H9 (cell line): ENCODE measurements around the gene IL10. TPM values are rescaled to one million over a fixed set of nuclear protein-coding genes. Genes with fewer than 3 reads are reported as not detected.
"Not testable (repeated sequence)": the region's sequence is repeated elsewhere in the genome, so short reads cannot be mapped to it uniquely, and the experiment has no call there.

Experiments used
- DNase-seq: peaks from one replicate; pipeline ENCODE4 v3.0.0-alpha.2; 2017
- H2AFZ ChIP-seq: one replicate; pipeline ENCODE4 v1.6.1; 2013; ENCODE audit warnings: mild to moderate bottlenecking, low read length, control low read depth, moderate library complexity
- H2AK5ac ChIP-seq: 2 replicates; pipeline ENCODE4 v1.6.1; 2013; ENCODE audit warnings: low read length, control low read depth, mixed read lengths; ENCODE audit not compliant: insufficient read length
- H2BK120ac ChIP-seq: one replicate; pipeline ENCODE4 v1.6.1; 2013; ENCODE audit warnings: low read depth, mild to moderate bottlenecking, low read length, control low read depth, inconsistent platforms; ENCODE audit not compliant: poor library complexity, severe bottlenecking
- H2BK12ac ChIP-seq: 2 replicates; pipeline ENCODE4 v1.6.1; 2013; ENCODE audit warnings: low read length, control low read depth, mixed read lengths, low read depth; ENCODE audit not compliant: insufficient read length
- H2BK15ac ChIP-seq: 2 replicates; pipeline ENCODE4 v1.6.1; 2013; ENCODE audit warnings: low read depth, low read length, control low read depth
- H2BK20ac ChIP-seq: one replicate; pipeline ENCODE4 v1.6.1; 2013; ENCODE audit warnings: low read depth, mild to moderate bottlenecking, low read length, control low read depth, inconsistent platforms; ENCODE audit not compliant: poor library complexity, severe bottlenecking
- H2BK5ac ChIP-seq: 2 replicates; pipeline ENCODE4 v1.6.1; 2013; ENCODE audit warnings: low read length, control low read depth, mixed read lengths; ENCODE audit not compliant: insufficient read length
- H3K14ac ChIP-seq: 2 replicates; pipeline ENCODE4 v1.6.1; 2013; ENCODE audit warnings: low read length, control low read depth; ENCODE audit not compliant: insufficient read depth
- H3K18ac ChIP-seq: 2 replicates; pipeline ENCODE4 v1.6.1; 2013; ENCODE audit warnings: low read depth, mild to moderate bottlenecking, mixed read lengths, low read length, control low read depth; ENCODE audit not compliant: insufficient read length
- H3K23ac ChIP-seq: 2 replicates; pipeline ENCODE4 v1.6.1; 2013; ENCODE audit warnings: low read length, control low read depth, mixed read lengths, low read depth; ENCODE audit not compliant: insufficient read length
- H3K23me2 ChIP-seq: 2 replicates; pipeline ENCODE4 v1.6.1; 2013; ENCODE audit warnings: low read depth, mild to moderate bottlenecking, mixed read lengths, low read length, control low read depth; ENCODE audit not compliant: insufficient read length, poor library complexity, severe bottlenecking
- H3K27ac ChIP-seq: 2 replicates; pipeline ENCODE4 v1.5.1; 2013; ENCODE audit warnings: low read length, control low read depth, mixed read lengths, low read depth; ENCODE audit not compliant: insufficient read length
- H3K27me3 ChIP-seq: 2 replicates; pipeline ENCODE4 v1.6.1; 2013; ENCODE audit warnings: low read length, control low read depth, inconsistent platforms; ENCODE audit not compliant: insufficient read depth
- H3K4ac ChIP-seq: 2 replicates; pipeline ENCODE4 v1.6.1; 2013; ENCODE audit warnings: low read depth, mild to moderate bottlenecking, control low read depth, inconsistent platforms, low read length, moderate library complexity
- H3K4me1 ChIP-seq: 2 replicates; pipeline ENCODE4 v1.6.1; 2013; ENCODE audit warnings: low read length, control low read depth, inconsistent platforms; ENCODE audit not compliant: insufficient read depth
- H3K4me2 ChIP-seq: 2 replicates; pipeline ENCODE4 v1.6.1; 2013; ENCODE audit warnings: low read length, control low read depth, mixed read lengths; ENCODE audit not compliant: insufficient read length, insufficient read depth
- H3K56ac ChIP-seq: 2 replicates; pipeline ENCODE4 v1.6.1; 2013; ENCODE audit warnings: low read depth, mild to moderate bottlenecking, mixed read lengths, low read length, control low read depth; ENCODE audit not compliant: insufficient read length
- H3K79me1 ChIP-seq: 2 replicates; pipeline ENCODE4 v1.6.1; 2013; ENCODE audit warnings: low read depth, mild to moderate bottlenecking, moderate library complexity, low read length, control low read depth, inconsistent platforms; ENCODE audit not compliant: insufficient read depth, poor library complexity, severe bottlenecking
- H3K79me2 ChIP-seq: 2 replicates; pipeline ENCODE4 v1.6.1; 2013; ENCODE audit warnings: low read length, control low read depth, inconsistent platforms; ENCODE audit not compliant: insufficient read depth
- H3K9ac ChIP-seq: 2 replicates; pipeline ENCODE4 v1.6.1; 2013; ENCODE audit warnings: low read length, control low read depth, mixed read lengths; ENCODE audit not compliant: insufficient read length; ENCODE audit errors: extremely low read depth
- H3K9me3 ChIP-seq: one replicate; pipeline ENCODE4 v1.6.1; 2013; ENCODE audit warnings: low read depth, low read length, inconsistent platforms; ENCODE audit not compliant: control insufficient read depth
- H3T11ph ChIP-seq: one replicate; pipeline ENCODE4 v1.6.1; 2013; ENCODE audit warnings: mild to moderate bottlenecking, low read length, control low read depth, inconsistent platforms
- H4K20me1 ChIP-seq: one replicate; pipeline ENCODE4 v1.6.1; 2013; ENCODE audit not compliant: control insufficient read depth, insufficient read length, insufficient read depth
- H4K5ac ChIP-seq: 2 replicates; pipeline ENCODE4 v1.6.1; 2013; ENCODE audit warnings: low read depth, mild to moderate bottlenecking, mixed read lengths, low read length, control low read depth; ENCODE audit not compliant: insufficient read length
- H4K8ac ChIP-seq: replicated peaks from 2 replicates; pipeline ENCODE4 v1.6.1; 2013; ENCODE audit warnings: low read length, control low read depth, mixed read lengths, low read depth; ENCODE audit not compliant: insufficient read length
- H4K91ac ChIP-seq: 2 replicates; pipeline ENCODE4 v1.6.1; 2013; ENCODE audit warnings: low read depth, mild to moderate bottlenecking, moderate library complexity, mixed read lengths, low read length, control low read depth; ENCODE audit not compliant: insufficient read length
- H3K27ac Mint-ChIP-seq, 3 experiments: 2 replicates in 2 of 3; 3 replicates in 1 of 3; pipeline ENCODE4 v1.8.0; 2020 to 2021; ENCODE audit warnings: mixed read lengths in 3 of 3, mild to moderate bottlenecking in 1 of 3, moderate library complexity in 1 of 3
- H3K27me3 Mint-ChIP-seq: 2 replicates; pipeline ENCODE4 v1.8.0; 2021; ENCODE audit warnings: low read depth, mild to moderate bottlenecking, moderate library complexity, mixed read lengths
- H3K36me3 Mint-ChIP-seq, 3 experiments: 2 replicates in 2 of 3; 3 replicates in 1 of 3; pipeline ENCODE4 v1.8.0; 2020 to 2021; ENCODE audit warnings: low read depth in 3 of 3, mixed read lengths in 3 of 3; ENCODE audit not compliant: insufficient read depth in 1 of 3
- H3K4me1 Mint-ChIP-seq, 2 experiments: 2 replicates each; pipeline ENCODE4 v1.8.0; 2020; ENCODE audit warnings: mixed read lengths in 2 of 2
- H3K4me3 Mint-ChIP-seq, 2 experiments: 2 replicates in 1 of 2; 3 replicates in 1 of 2; pipeline ENCODE4 v1.8.0; 2020 to 2021; ENCODE audit warnings: mild to moderate bottlenecking in 2 of 2, mixed read lengths in 2 of 2, moderate library complexity in 1 of 2
- H3K9me3 Mint-ChIP-seq, 2 experiments: 2 replicates in 1 of 2; 3 replicates in 1 of 2; pipeline ENCODE4 v1.8.0; 2020; ENCODE audit warnings: mild to moderate bottlenecking in 2 of 2, mixed read lengths in 2 of 2, moderate library complexity in 1 of 2
- CTCF ChIP-seq: fragments of 200-600 bp; sonication (generic); conservative IDR thresholded peaks from 3 replicates; pipeline ENCODE4 v1.8.0; 2021; ENCODE audit warnings: antibody characterized with exemption, mild to moderate bottlenecking
- WGBS: extraction: QIAGEN DNeasy Blood & Tissue Kit; methylation state at CpG from one replicate; pipeline ENCODE4 v1.1.7; 2013; ENCODE audit warnings: missing lambda C conversion rate, low lambda C conversion rate, mixed read lengths; ENCODE audit not compliant: insufficient read length; ENCODE audit errors: extremely low coverage; 5-methylcytosine and 5-hydroxymethylcytosine counted together
- total RNA-seq: library from RNA; stranded (reverse); gene quantifications from 2 replicates; pipeline ENCODE4 v1.2.1, GENCODE V29; 2021

The IL10 gene
- total RNA-seq, 1 experiment from 2014 or later, result not detected

- Histone ChIP-seq H3T11ph (no peak overlapping the region), H2BK5ac (no peak overlapping the region), H3K4ac (no peak overlapping the region), H2AK5ac (no peak overlapping the region), H4K91ac (no peak overlapping the region), H2BK120ac (no peak overlapping the region), H4K5ac (no peak overlapping the region), H3K27me3 (no peaks in the 10 kb centered on the region), H2BK20ac (no peak overlapping the region), H3K79me1 (no peaks in the 10 kb centered on the region), H3K14ac (no peak overlapping the region), H2BK15ac (no peak overlapping the region), H3K4me1 (peaks cover 3% of the 10 kb centered on the region; the same call in 1 of the 2 replicates), H3K18ac (no peak overlapping the region), H3K23me2 (no peaks in the 10 kb centered on the region), H3K9me3 (no peaks in the 10 kb centered on the region), H2BK12ac (no peak overlapping the region), H4K20me1 (no peaks in the 10 kb centered on the region), H3K23ac (no peak overlapping the region), H3K4me2 (no peak overlapping the region), H4K8ac (no peak overlapping the region), H3K79me2 (no peaks in the 10 kb centered on the region), H3K56ac (no peak overlapping the region), H3K27ac (no peak overlapping the region), H3K9ac (no peak overlapping the region), H2AFZ (no peak overlapping the region)
- Mint-ChIP-seq H3K4me3 (no peak overlapping the region), H3K27me3 (peaks cover 11% of the 10 kb centered on the region), H3K27ac (no peak overlapping the region; a peak in 1 of 7 replicates), H3K9me3 (no peaks in the 10 kb centered on the region), H3K4me1 (peaks cover 30 to 35% of the 10 kb centered on the region in 2 experiments), H3K36me3 (no peaks in the 10 kb centered on the region)
- no peak for TF ChIP-seq CTCF
- WGBS, result no CpG with 5 or more reads among the region's 8 CpGs
- DNase-seq, result no peak
Observed at GRCh38 chr1:206766251-206766856, 5.9 kb downstream of the IL10 start.

GRCh38 chr1:206765771-206766170 lies 6.5 kb downstream of the IL10 start:
- H3K4me2 ChIP-seq, H3K79me2 ChIP-seq, H4K91ac ChIP-seq, H3K9me3 Mint-ChIP-seq, H3K56ac ChIP-seq, H3K79me1 ChIP-seq, H3K23me2 ChIP-seq, H2BK12ac ChIP-seq, H2AK5ac ChIP-seq, H3K23ac ChIP-seq, H3K9me3 ChIP-seq, H3K27ac ChIP-seq, H2BK15ac ChIP-seq, H3K4ac ChIP-seq, H3K14ac ChIP-seq, DNase-seq, H2BK5ac ChIP-seq, H3K9ac ChIP-seq, H2BK120ac ChIP-seq, H3K4me1 ChIP-seq, H4K8ac ChIP-seq, H3K4me3 Mint-ChIP-seq, H2AFZ ChIP-seq, H4K5ac ChIP-seq, H3K18ac ChIP-seq, H3T11ph ChIP-seq, H3K27me3 ChIP-seq, H3K27ac Mint-ChIP-seq, H2BK20ac ChIP-seq, H3K36me3 Mint-ChIP-seq, H4K20me1 ChIP-seq: not testable (repeated sequence)
- WGBS, result no CpG with 5 or more reads among the region's 1 CpG
- H3K27me3 Mint-ChIP-seq, result peaks cover 11% of the 10 kb centered on the region
- H3K4me1 Mint-ChIP-seq, result peaks cover 25 to 29% of the 10 kb centered on the region in 2 experiments
